Prostate gland (tissue), 2 donors: Measurements from ENCODE around the gene OR6B2. TPM values are rescaled to one million over a fixed set of nuclear protein-coding genes. Genes with fewer than 3 reads are reported as not detected.
"Not testable (repeated sequence)": the region's sequence is repeated elsewhere in the genome, so short reads cannot be mapped to it uniquely, and the experiment has no call there.

Experiments used
- DNase-seq: peaks from one replicate; pipeline ENCODE4 v3.0.0-alpha.2; 2019; ENCODE audit warnings: low spot score
- H3K27ac ChIP-seq, 2 donors: fragments of 200-600 bp; sonication (generic); 2 replicates each; pipeline ENCODE4 v1.5.1; 2017 to 2019
- H3K27me3 ChIP-seq: fragments of 200-600 bp; sonication (generic); replicated peaks from 2 replicates; pipeline ENCODE4 v1.5.1; 2019; ENCODE audit not compliant: insufficient read depth
- H3K36me3 ChIP-seq, 2 donors: fragments of 200-600 bp; sonication (generic); 1 replicate in 1 of 2; 2 replicates in 1 of 2; pipeline versions ENCODE4 v1.5.1 to v1.8.1; 2017 to 2019
- H3K4me1 ChIP-seq: fragments of 200-600 bp; sonication (generic); replicated peaks from 2 replicates; pipeline ENCODE4 v1.5.1; 2019
- H3K4me3 ChIP-seq, 2 donors: fragments of 200-600 bp; sonication (generic); 2 replicates each; pipeline ENCODE4 v1.5.1; 2017 to 2019
- H3K9me3 ChIP-seq: fragments of 200-600 bp; sonication (generic); 2 replicates; pipeline ENCODE4 v1.5.1; 2017
- CTCF ChIP-seq, 4 experiments: fragments of 200-600 bp in 2 of 4; fragments of 450-650 bp in 2 of 4; sonication (generic) in 2 of 4; IDR thresholded peaks; 1 replicate in 3 of 4; 2 replicates in 1 of 4; pipeline ENCODE4 v1.5.1; 2016 to 2019; ENCODE audit warnings: antibody characterized with exemption in 4 of 4, mild to moderate bottlenecking in 2 of 4, moderate library complexity in 2 of 4
- POLR2A ChIP-seq: fragments of 450-650 bp; IDR thresholded peaks from one replicate; pipeline ENCODE4 v1.6.1; 2016; ENCODE audit warnings: antibody characterized with exemption, mild to moderate bottlenecking
- POLR2AphosphoS5 ChIP-seq: sonication (generic); formaldehyde crosslinking; IDR thresholded peaks from one replicate; pipeline ENCODE4 v1.6.1; 2017; ENCODE audit warnings: antibody characterized with exemption
- WGBS: methylation state at CpG from one replicate; pipeline ENCODE4 v1.1.5; 2018; 5-methylcytosine and 5-hydroxymethylcytosine counted together
- intact Hi-C: fragments of 100-400 bp; cut with DNase I; formaldehyde crosslinking; loops from one replicate; pipeline ENCODE4 v1.14.2; 2022
- total RNA-seq, 2 donors: library from RNA; depleted of rRNA; stranded (reverse); fragments of >200 nt; gene quantifications; one replicate each; pipeline ENCODE4 v1.1.0, GENCODE V29; 2016

OR6B2 gene
- total RNA-seq, 2 donors from 2014 or later, result not detected

- no peak for DNase-seq
- Histone ChIP-seq H3K36me3 (no peaks in the 10 kb centered on the region), H3K4me1 (no peaks in the 10 kb centered on the region), H3K27ac (no peak overlapping the region), H3K9me3 (no peaks in the 10 kb centered on the region), H3K4me3 (no peak overlapping the region), H3K27me3 (peaks cover 7% of the 10 kb centered on the region)
- TF ChIP-seq POLR2A, result no peak
- no peak for TF ChIP-seq CTCF (IDR thresholded peaks at IDR 0.05)
- TF ChIP-seq POLR2AphosphoS5, result no peak
- intact Hi-C loops, result no loop called here
- WGBS, result 72% methylated on average over 4 of the region's 4 CpGs
Observed at GRCh38 chr2:240051697-240052096, 21.5 kb upstream of the OR6B2 start.

- DNase-seq, result no peak
- H3K36me3 ChIP-seq, result no peaks in the 10 kb centered on the region
- WGBS, result 78% methylated on average over 12 of the region's 12 CpGs
- H3K27ac ChIP-seq, result no peak overlapping the region
- H3K27me3 ChIP-seq, result peaks cover 7% of the 10 kb centered on the region
- intact Hi-C loops, result no loop called here
- no peak overlapping the region for H3K4me3 ChIP-seq
- no peaks in the 10 kb centered on the region for H3K9me3 ChIP-seq
- H3K4me1 ChIP-seq, result no peaks in the 10 kb centered on the region
- no peak for TF ChIP-seq CTCF (IDR thresholded peaks at IDR 0.05)
- TF ChIP-seq POLR2A, result no peak
- TF ChIP-seq POLR2AphosphoS5, result no peak
Observed at GRCh38 chr2:240050278-240050677, 20.0 kb upstream of the OR6B2 start.

DNA sequence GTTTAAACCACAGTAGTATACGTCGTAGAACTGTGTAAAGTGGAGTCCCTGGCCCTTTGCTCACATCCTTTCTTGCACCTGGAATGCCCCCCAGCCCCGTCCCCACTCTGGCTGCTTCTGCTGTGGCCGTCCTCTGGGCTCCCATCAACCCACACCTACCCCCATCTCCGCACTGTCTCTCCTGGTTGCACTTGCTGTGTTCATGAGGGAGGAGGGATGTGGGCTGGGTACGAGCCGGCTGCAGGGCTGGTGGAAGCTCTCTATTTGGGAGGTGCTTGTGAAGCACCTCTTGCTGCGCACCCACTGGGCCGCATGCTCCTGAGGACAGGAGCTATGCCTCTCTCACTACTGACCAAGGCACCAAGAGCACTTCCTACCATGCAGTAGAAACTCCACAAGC is 18.0 kb upstream of the OR6B2 start:
- WGBS, result 54% methylated on average over 9 of the region's 9 CpGs
- Histone ChIP-seq H3K27me3 (peaks cover 6% of the 10 kb centered on the region), H3K4me1 (no peaks in the 10 kb centered on the region), H3K36me3 (no peaks in the 10 kb centered on the region), H3K9me3 (no peaks in the 10 kb centered on the region), H3K4me3 (no peak overlapping the region), H3K27ac (no peak overlapping the region)
- no peak for TF ChIP-seq POLR2A
- no peak for TF ChIP-seq POLR2AphosphoS5
- TF ChIP-seq CTCF (IDR thresholded peaks at IDR 0.05), result no peak
- intact Hi-C loops, result no loop called here
- DNase-seq, result no peak

GRCh38 chr2:240045098-240045497 is 14.9 kb upstream of the OR6B2 start:
- no peaks in the 10 kb centered on the region for H3K9me3 ChIP-seq
- no peaks in the 10 kb centered on the region for H3K4me1 ChIP-seq
- H3K27ac ChIP-seq, result no peak overlapping the region
- WGBS, result 89% methylated on average over 13 of the region's 13 CpGs
- no peak for DNase-seq
- TF ChIP-seq CTCF (IDR thresholded peaks at IDR 0.05) (no peak), POLR2AphosphoS5 (no peak), POLR2A (no peak)
- intact Hi-C loops, result no loop called here
- peaks cover 6% of the 10 kb centered on the region for H3K27me3 ChIP-seq
- no peaks in the 10 kb centered on the region for H3K36me3 ChIP-seq
- no peak overlapping the region for H3K4me3 ChIP-seq

DNA sequence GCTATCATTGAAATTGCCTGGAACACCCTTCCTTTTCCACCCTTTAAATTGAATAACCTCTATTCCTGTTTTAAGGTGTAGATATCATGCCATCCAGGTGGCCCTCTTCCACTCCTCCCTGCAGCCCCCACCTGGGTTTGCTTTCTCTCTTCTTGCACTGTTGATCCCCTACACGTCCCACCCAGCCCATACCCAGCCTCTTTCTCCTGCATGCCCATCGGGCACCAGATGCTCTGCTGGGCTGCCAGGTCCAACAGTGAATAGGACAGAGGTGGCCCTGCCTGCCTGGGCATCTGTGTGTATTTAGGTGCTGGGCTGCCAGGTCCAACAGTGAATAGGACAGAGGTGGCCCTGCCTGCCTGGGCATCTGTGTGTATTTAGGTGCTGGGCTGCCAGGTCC is 13.9 kb upstream of the OR6B2 start:
- intact Hi-C loops, H3K4me1 ChIP-seq, DNase-seq, H3K27ac ChIP-seq, H3K27me3 ChIP-seq, H3K4me3 ChIP-seq, H3K9me3 ChIP-seq, H3K36me3 ChIP-seq: not testable (repeated sequence)
- WGBS, result 69% methylated on average over 2 of the region's 2 CpGs
